Loucy (cell line): Measurements from ENCODE around the gene GREB1.
A peak's percentile ranks its signal among the peaks of the same experiment; 100 is the strongest.

ENCODE experiments used
- CTCF ChIP-seq: fragments of 200-600 bp; sonication (generic); conservative IDR thresholded peaks from 2 replicates; pipeline ENCODE4 v1.5.1; 2014; ENCODE audit warnings: mild to moderate bottlenecking, antibody characterized with exemption, low read length
- EZH2phosphoT487 ChIP-seq: fragments of 200-600 bp; IDR thresholded peaks from 2 replicates; pipeline ENCODE4 v1.6.1; 2018; ENCODE audit warnings: antibody characterized with exemption, mild to moderate bottlenecking, moderate library complexity, borderline replicate concordance

- TF ChIP-seq CTCF (no peak), EZH2phosphoT487 (peak; percentile 37; the same call in 1 of the 2 replicates)
Observed at GRCh38 chr2:11558214-11558886, 24.5 kb downstream of the GREB1 start.
